Mesenchymal stem cell (in vitro differentiated cells and primary cell): ENCODE data around the gene BRD9.

Experiments used
- DNase-seq: peaks from one replicate; pipeline ENCODE4 v3.0.0-alpha.2; 2013
- H2AFZ ChIP-seq: one replicate; pipeline ENCODE4 v1.6.1; 2013; ENCODE audit warnings: low read depth, mild to moderate bottlenecking, control low read depth, inconsistent platforms, low read length, moderate library complexity
- H2AK5ac ChIP-seq: 2 replicates; pipeline ENCODE4 v1.6.1; 2013; ENCODE audit warnings: low read length, moderate library complexity, mild to moderate bottlenecking, inconsistent platforms; ENCODE audit not compliant: severe bottlenecking
- H2BK120ac ChIP-seq: one replicate; pipeline ENCODE4 v1.6.1; 2013; ENCODE audit warnings: low read depth, mild to moderate bottlenecking, inconsistent platforms, low read length, moderate library complexity
- H2BK12ac ChIP-seq, 2 experiments: one replicate each; pipeline ENCODE4 v1.6.1; 2013; ENCODE audit warnings: inconsistent platforms in 2 of 2, low read length in 2 of 2, mild to moderate bottlenecking in 2 of 2, moderate library complexity in 2 of 2, control low read depth in 1 of 2
- H2BK15ac ChIP-seq: one replicate; pipeline ENCODE4 v1.6.1; 2013; ENCODE audit warnings: mild to moderate bottlenecking, low read depth, inconsistent platforms; ENCODE audit not compliant: poor library complexity, severe bottlenecking
- H2BK5ac ChIP-seq: 2 replicates; pipeline ENCODE4 v1.6.1; 2013; ENCODE audit warnings: low read depth, mild to moderate bottlenecking, low read length, control low read depth, inconsistent platforms; ENCODE audit not compliant: poor library complexity, severe bottlenecking
- H3K14ac ChIP-seq, 2 experiments: one replicate each; pipeline ENCODE4 v1.6.1; 2013; ENCODE audit warnings: inconsistent platforms in 2 of 2, low read length in 2 of 2, control low read depth in 1 of 2, mild to moderate bottlenecking in 1 of 2, moderate library complexity in 1 of 2
- H3K18ac ChIP-seq, 2 experiments: one replicate each; pipeline ENCODE4 v1.6.1; 2013; ENCODE audit warnings: inconsistent platforms in 2 of 2, low read length in 2 of 2, control low read depth in 1 of 2, low read depth in 1 of 2, mild to moderate bottlenecking in 1 of 2
- H3K23ac ChIP-seq, 2 experiments: one replicate each; pipeline ENCODE4 v1.6.1; 2013; ENCODE audit warnings: inconsistent platforms in 2 of 2, low read length in 2 of 2, mild to moderate bottlenecking in 2 of 2, moderate library complexity in 2 of 2, control low read depth in 1 of 2
- H3K27ac ChIP-seq: 2 replicates; pipeline ENCODE4 v1.5.1; 2013; ENCODE audit warnings: mild to moderate bottlenecking, moderate library complexity, low read length, control low read depth, inconsistent platforms; ENCODE audit not compliant: poor library complexity, severe bottlenecking
- H3K27me3 ChIP-seq, 2 experiments: 2 replicates each; pipeline versions ENCODE4 v1.6.1 to v1.7.0; 2013; ENCODE audit warnings: low read length in 2 of 2, mild to moderate bottlenecking in 2 of 2, moderate library complexity in 2 of 2, control low read depth in 1 of 2, inconsistent platforms in 1 of 2; ENCODE audit not compliant: control insufficient read depth in 1 of 2, insufficient read depth in 1 of 2
- H3K36me3 ChIP-seq, 2 experiments: 2 replicates each; pipeline versions ENCODE4 v1.6.1 to v1.7.0; 2013; ENCODE audit warnings: low read length in 2 of 2, control low read depth in 1 of 2, inconsistent platforms in 1 of 2, low read depth in 1 of 2, mild to moderate bottlenecking in 1 of 2; ENCODE audit not compliant: insufficient read depth in 2 of 2, control insufficient read depth in 1 of 2
- H3K4ac ChIP-seq, 2 experiments: one replicate each; pipeline ENCODE4 v1.6.1; 2013; ENCODE audit warnings: inconsistent platforms in 2 of 2, low read length in 2 of 2, mild to moderate bottlenecking in 2 of 2, moderate library complexity in 2 of 2, control low read depth in 1 of 2, low read depth in 1 of 2
- H3K4me1 ChIP-seq: 2 replicates; pipeline ENCODE4 v1.6.1; 2013; ENCODE audit warnings: low read depth, low read length, control low read depth; ENCODE audit not compliant: control insufficient read depth, insufficient read depth
- H3K4me2 ChIP-seq: 2 replicates; pipeline ENCODE4 v1.6.1; 2013; ENCODE audit warnings: low read length, mild to moderate bottlenecking, inconsistent platforms; ENCODE audit not compliant: poor library complexity, severe bottlenecking
- H3K4me3 ChIP-seq, 2 experiments: 2 replicates each; pipeline versions ENCODE4 v1.5.1 to v1.7.0; 2013; ENCODE audit warnings: low read length in 2 of 2, mild to moderate bottlenecking in 2 of 2, control low read depth in 1 of 2, low read depth in 1 of 2; ENCODE audit not compliant: insufficient read depth in 1 of 2
- H3K79me1 ChIP-seq: replicated peaks from 2 replicates; pipeline ENCODE4 v1.6.1; 2013; ENCODE audit warnings: mild to moderate bottlenecking, control low read depth, low read length, inconsistent platforms; ENCODE audit not compliant: poor library complexity, severe bottlenecking
- H3K9ac ChIP-seq: 2 replicates; pipeline ENCODE4 v1.7.0; 2013; ENCODE audit warnings: mild to moderate bottlenecking, low read length, moderate library complexity
- H3K9me3 ChIP-seq: 2 replicates; pipeline ENCODE4 v1.7.0; 2013; ENCODE audit warnings: mild to moderate bottlenecking, low read length; ENCODE audit not compliant: control insufficient read depth
- H4K8ac ChIP-seq: one replicate; pipeline ENCODE4 v1.6.1; 2013; ENCODE audit warnings: inconsistent platforms, mild to moderate bottlenecking, low read length, moderate library complexity
- H4K91ac ChIP-seq: one replicate; pipeline ENCODE4 v1.6.1; 2013; ENCODE audit warnings: mild to moderate bottlenecking, low read length, inconsistent platforms
- WGBS: methylation state at CpG from one replicate; pipeline ENCODE4 v1.1.7; 2013; ENCODE audit warnings: mixed read lengths; 5-methylcytosine and 5-hydroxymethylcytosine counted together

The BRD9 gene

GRCh38 chr5:926417-927171 is 34.0 kb upstream of the BRD9 start:
- peak; percentile 47 for DNase-seq
- Histone ChIP-seq H2BK15ac (peak overlapping the region; percentile 94), H3K4me2 (no peak overlapping the region), H3K4ac (peak overlapping the region in 1 of 2 experiments; percentile 20), H3K23ac (no peak overlapping the region), H3K9ac (peak overlapping the region; percentile 67), H3K9me3 (no peaks in the 10 kb centered on the region), H2AFZ (peak overlapping the region; percentile 58), H3K36me3 (no peaks in the 10 kb centered on the region), H3K18ac (peak overlapping the region; percentile 48 to 67), H2BK12ac (peak overlapping the region in 1 of 2 experiments; percentile 29), H2AK5ac (no peak overlapping the region), H3K27me3 (peaks cover 44 to 64% of the 10 kb centered on the region in 2 experiments), H3K14ac (no peak overlapping the region), H3K4me3 (peak overlapping the region in 1 of 2 experiments; percentile 69), H3K4me1 (peaks cover 3% of the 10 kb centered on the region), H3K27ac (no peak overlapping the region), H2BK5ac (no peak overlapping the region), H4K8ac (peak overlapping the region; percentile 82), H3K79me1 (no peaks in the 10 kb centered on the region), H4K91ac (peak overlapping the region; percentile 53), H2BK120ac (no peak overlapping the region)
- WGBS = 7% methylated on average over 65 of the region's 65 CpGs

DNA sequence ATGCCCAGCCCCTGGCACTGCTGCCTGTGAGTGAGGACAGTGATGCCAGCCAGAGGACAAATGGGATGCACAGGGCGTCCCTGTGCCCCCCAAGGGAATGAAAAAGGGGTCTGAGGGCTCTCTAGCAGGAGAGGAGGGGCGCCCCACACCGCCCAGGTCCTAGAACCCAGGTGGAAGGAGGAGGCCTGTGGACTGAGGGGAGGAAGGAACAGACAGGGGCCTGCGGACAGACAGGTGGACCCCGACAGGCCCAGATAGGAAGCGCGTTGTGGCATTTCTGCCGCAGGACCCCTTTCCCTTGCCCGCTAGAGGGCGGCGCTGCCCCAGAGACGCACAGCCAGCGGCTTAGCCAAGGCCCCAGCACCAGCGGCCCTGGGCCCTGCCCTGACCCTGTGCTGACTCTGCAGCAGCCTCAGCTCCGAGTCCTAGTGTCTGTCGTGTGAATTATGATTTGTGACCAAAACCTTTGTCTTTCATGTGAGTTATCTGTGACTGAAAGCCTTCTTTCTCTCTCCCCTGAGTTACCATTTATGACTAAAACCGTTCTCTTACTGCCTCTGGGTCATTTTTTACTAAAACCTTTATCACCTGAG is 30.8 kb upstream of the BRD9 start:
- no peak overlapping the region for H4K8ac ChIP-seq
- H3K4me3 ChIP-seq = no peak overlapping the region
- no peak overlapping the region for H4K91ac ChIP-seq
- no peak overlapping the region for H2AK5ac ChIP-seq
- H3K9me3 ChIP-seq = no peaks in the 10 kb centered on the region
- no peak overlapping the region for H3K4me2 ChIP-seq
- H2BK15ac ChIP-seq = no peak overlapping the region
- no peak overlapping the region for H3K4ac ChIP-seq
- H3K14ac ChIP-seq = no peak overlapping the region
- H2BK120ac ChIP-seq = no peak overlapping the region
- peaks cover 0 to 5% of the 10 kb centered on the region in 2 experiments for H3K36me3 ChIP-seq
- peaks cover 21 to 35% of the 10 kb centered on the region in 2 experiments for H3K27me3 ChIP-seq
- no peak overlapping the region for H3K27ac ChIP-seq
- H3K4me1 ChIP-seq = peaks cover 6% of the 10 kb centered on the region
- H2AFZ ChIP-seq = no peak overlapping the region
- H3K23ac ChIP-seq = no peak overlapping the region
- H3K79me1 ChIP-seq = no peaks in the 10 kb centered on the region
- H2BK12ac ChIP-seq = no peak overlapping the region
- H2BK5ac ChIP-seq = no peak overlapping the region
- no peak overlapping the region for H3K9ac ChIP-seq
- 14% methylated on average over 15 of the region's 17 CpGs for WGBS
- peak; percentile 76 for DNase-seq
- H3K18ac ChIP-seq = no peak overlapping the region

- Histone ChIP-seq H4K91ac (no peak overlapping the region), H3K79me1 (no peaks in the 10 kb centered on the region), H3K36me3 (peaks cover 0 to 5% of the 10 kb centered on the region in 2 experiments), H2AFZ (no peak overlapping the region), H3K23ac (no peak overlapping the region), H3K4me3 (no peak overlapping the region), H2BK5ac (no peak overlapping the region), H3K4me1 (peaks cover 6% of the 10 kb centered on the region), H3K9ac (no peak overlapping the region), H2BK120ac (no peak overlapping the region), H3K14ac (no peak overlapping the region), H2BK12ac (no peak overlapping the region), H3K27me3 (peaks cover 17 to 29% of the 10 kb centered on the region in 2 experiments), H2AK5ac (no peak overlapping the region), H3K4me2 (no peak overlapping the region), H3K4ac (no peak overlapping the region), H4K8ac (no peak overlapping the region), H3K9me3 (no peaks in the 10 kb centered on the region), H3K18ac (no peak overlapping the region), H3K27ac (no peak overlapping the region), H2BK15ac (no peak overlapping the region)
- WGBS = 93% methylated on average over 17 of the region's 17 CpGs
- no peak for DNase-seq
Measured at GRCh38 chr5:922436-923280, 30.1 kb upstream of the BRD9 start.
